8988T (cell line): ENCODE results near the gene BSCL2.
"Not testable (repeated sequence)": the region's sequence is repeated elsewhere in the genome, so short reads cannot be mapped to it uniquely, and the experiment has no call there.

Source experiments
- DNase-seq: peaks from one replicate; pipeline ENCODE4 v3.0.0; 2011

The BSCL2 gene

GRCh38 chr11:62682518-62682917 lies 24.7 kb downstream of the BSCL2 start:
- no peak for DNase-seq

- DNase-seq, result peak; percentile 78
Measured at GRCh38 chr11:62680825-62681240, 26.4 kb downstream of the BSCL2 start.

GRCh38 chr11:62678770-62679696 lies 28.2 kb downstream of the BSCL2 start, which contains the start of gene UBXN1:
Gene UBXN1, minus strand, starts transcription at chr11:62679073. Its CDS starts 150 bp downstream, at chr11:62678923.
- peak; percentile 90 for DNase-seq

GRCh38 chr11:62678433-62678769 lies 28.8 kb downstream of the BSCL2 start:
- DNase-seq, result no peak

GRCh38 chr11:62677714-62678113 lies 29.5 kb downstream of the BSCL2 start:
- DNase-seq, result no peak

GRCh38 chr11:62677156-62677555 lies 30.1 kb downstream of the BSCL2 start:
- DNase-seq, result no peak

- DNase-seq, result peak; percentile 44
Measured at GRCh38 chr11:62676698-62677097, 30.5 kb downstream of the BSCL2 start.

GRCh38 chr11:62675415-62675814 lies 31.8 kb downstream of the BSCL2 start:
- DNase-seq, result not testable (repeated sequence)

- DNase-seq, result no peak
Measured at GRCh38 chr11:62673196-62673525, 34.1 kb downstream of the BSCL2 start.

- peak; percentile 90 for DNase-seq
Measured at GRCh38 chr11:62671608-62672389, 35.4 kb downstream of the BSCL2 start, which contains the start of the genes LBHD1 and UQCC3. Gene LBHD1, minus strand, starts transcription at chr11:62672267. Its CDS starts 2,236 bp downstream, at chr11:62670031. Gene UQCC3, plus strand, starts transcription at chr11:62671673. Its CDS starts 73 bp downstream, at chr11:62671746.

- no peak for DNase-seq
Measured at GRCh38 chr11:62671236-62671607, 36.0 kb downstream of the BSCL2 start.

GRCh38 chr11:62669420-62670161 lies 37.6 kb downstream of the BSCL2 start:
- DNase-seq, result no peak

- no peak for DNase-seq
Measured at GRCh38 chr11:62667460-62667859, 39.8 kb downstream of the BSCL2 start.

GRCh38 chr11:62666259-62666926 lies 40.8 kb downstream of the BSCL2 start:
- no peak for DNase-seq

- DNase-seq, result no peak
Measured at GRCh38 chr11:62665599-62666258, 41.5 kb downstream of the BSCL2 start.

- DNase-seq, result peak; percentile 91
Measured at GRCh38 chr11:62665075-62665598, 42.1 kb downstream of the BSCL2 start, which contains the start of the genes C11orf98 and CSKMT. Gene C11orf98, minus strand, starts transcription at chr11:62665210. Its CDS starts 41 bp downstream, at chr11:62665169. Gene CSKMT, plus strand, starts transcription at chr11:62665312. Its CDS starts 568 bp downstream, at chr11:62665880.

GRCh38 chr11:62664405-62665074 lies 42.7 kb downstream of the BSCL2 start:
- no peak for DNase-seq

GRCh38 chr11:62656796-62657429 lies 50.3 kb downstream of the BSCL2 start:
- DNase-seq, result no peak

- no peak for DNase-seq
Measured at GRCh38 chr11:62654297-62654696, 52.9 kb downstream of the BSCL2 start.
